DMS 273 (cell line): ENCODE results near the gene GSAP.
"Not testable (repeated sequence)": the region's sequence is repeated elsewhere in the genome, so short reads cannot be mapped to it uniquely, and the experiment has no call there.

ENCODE experiments used
- DNase-seq: peaks from one replicate; lab custom pipeline; 2025; ENCODE audit not compliant: unreplicated experiment; lab: John Stamatoyannopoulos, UW

GSAP gene

GRCh38 chr7:77415823-77416620, at the start of gene GSAP:
Gene GSAP, minus strand, starts transcription at chr7:77416349. Its CDS starts 28 bp downstream, at chr7:77416321.
- peak; percentile 75 for DNase-seq

GRCh38 chr7:77465256-77465655, 49.1 kb upstream of the GSAP start:
- DNase-seq = no peak

DNA sequence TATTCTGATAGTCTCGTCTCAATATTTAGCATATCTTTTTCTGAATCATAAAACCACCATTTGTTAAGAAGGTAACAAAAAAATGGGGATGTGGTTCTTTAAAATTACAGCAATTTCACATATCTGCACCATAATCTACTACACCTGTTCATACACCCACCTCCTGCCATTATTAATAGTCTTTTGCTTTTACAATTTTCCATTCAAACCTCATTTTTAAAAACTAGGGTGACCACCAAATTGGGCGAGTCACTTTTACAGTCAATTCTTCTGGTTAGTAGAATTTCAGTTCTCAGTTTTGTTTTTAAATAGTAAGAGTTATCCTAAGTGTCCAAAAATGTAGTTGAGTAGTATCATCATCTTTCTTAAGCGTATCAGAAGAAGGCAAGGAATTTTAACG, 48.4 kb upstream of the GSAP start:
- no peak for DNase-seq

- DNase-seq = not testable (repeated sequence)
These were observed 47.5 kb upstream of the GSAP start for GRCh38 chr7:77463632-77464031.

DNA sequence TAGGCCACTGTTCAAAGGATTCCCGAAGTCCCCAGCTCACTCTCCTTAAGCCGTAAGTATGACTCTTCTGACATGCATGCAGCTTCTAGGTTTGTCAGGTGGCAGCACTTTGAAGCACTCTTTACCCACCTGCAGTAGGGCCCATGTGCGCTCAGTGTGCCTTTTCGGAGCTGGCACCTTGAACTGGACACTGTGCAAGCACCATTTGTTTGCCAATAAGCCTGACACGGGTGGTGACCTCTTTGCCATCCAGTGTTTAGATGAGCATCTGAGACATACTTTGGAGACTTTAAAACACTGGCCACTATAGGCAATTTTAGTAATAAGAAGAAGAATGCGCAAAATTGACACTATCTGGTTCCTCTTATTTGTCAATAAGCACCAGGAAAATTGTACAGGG, 45.7 kb upstream of the GSAP start:
- no peak for DNase-seq

DNA sequence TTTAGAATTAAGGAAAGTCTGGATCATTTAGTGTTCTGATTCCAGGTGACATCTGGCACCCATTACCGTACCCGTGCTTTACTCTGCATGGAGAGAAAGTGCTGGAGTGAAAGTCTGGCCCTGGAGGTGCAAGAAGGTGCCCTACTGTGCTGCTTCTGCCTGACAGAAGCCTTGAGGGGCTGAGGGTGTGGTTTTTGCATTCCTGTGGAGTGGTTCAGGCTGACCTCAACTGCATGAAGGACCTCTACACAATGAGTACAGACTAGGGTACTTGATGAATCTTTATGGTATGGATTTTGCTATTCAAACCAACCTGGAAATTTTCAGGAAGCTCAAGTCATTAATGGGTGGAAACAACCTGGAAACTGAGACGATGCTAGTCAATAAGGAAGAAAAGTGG, 45.1 kb upstream of the GSAP start:
- no peak for DNase-seq

GRCh38 chr7:77460057-77460486, 43.9 kb upstream of the GSAP start:
- peak; percentile 20 for DNase-seq

GRCh38 chr7:77459311-77459726, 43.2 kb upstream of the GSAP start:
- no peak for DNase-seq

GRCh38 chr7:77458786-77459185, 42.6 kb upstream of the GSAP start:
- DNase-seq = no peak

GRCh38 chr7:77457779-77458178, 41.6 kb upstream of the GSAP start:
- DNase-seq = peak; percentile 19

- no peak for DNase-seq
These were observed 40.5 kb upstream of the GSAP start for GRCh38 chr7:77456696-77457095.

GRCh38 chr7:77455321-77455720, 39.2 kb upstream of the GSAP start:
- DNase-seq = no peak

DNA sequence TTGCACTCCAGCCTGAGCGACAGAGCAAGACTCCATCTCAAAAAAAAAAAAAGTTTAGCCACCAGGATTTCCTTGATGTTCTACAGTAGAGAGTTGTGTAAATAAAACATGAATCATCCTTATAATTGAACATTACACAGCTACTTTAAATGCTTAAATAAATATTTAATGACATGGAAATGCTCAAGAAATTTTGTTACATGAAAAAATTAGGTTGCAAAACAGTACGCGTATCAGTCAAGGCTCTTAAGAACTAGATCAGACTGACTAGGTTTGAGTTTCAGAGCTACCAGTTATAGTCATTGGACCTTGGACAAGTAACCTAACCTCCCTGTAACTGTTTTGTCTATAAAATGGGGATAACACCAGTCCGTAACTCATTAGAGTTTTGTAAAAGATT, 38.7 kb upstream of the GSAP start:
- DNase-seq = no peak

DNA sequence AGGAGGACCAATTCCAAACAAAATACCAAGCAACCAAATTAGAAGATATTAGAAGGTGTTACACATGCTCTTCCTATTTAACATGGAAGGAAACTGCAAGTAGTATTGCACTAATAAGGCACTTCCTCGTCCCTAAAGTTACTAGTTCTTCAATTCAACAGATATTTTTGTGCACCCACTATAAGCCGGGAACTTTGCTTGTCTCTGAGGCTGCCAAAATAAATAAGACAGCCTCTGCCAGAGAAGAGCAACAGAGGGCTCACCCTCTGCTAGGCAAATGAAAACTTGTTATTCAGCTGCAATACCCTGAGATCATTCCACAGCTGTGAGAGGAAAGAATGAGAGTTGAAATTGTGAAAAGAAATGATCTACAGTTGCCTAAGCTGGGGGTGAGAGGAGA, 37.4 kb upstream of the GSAP start:
- DNase-seq = peak; percentile 12

GRCh38 chr7:77451950-77452349, 35.8 kb upstream of the GSAP start:
- not testable (repeated sequence) for DNase-seq

GRCh38 chr7:77450613-77451012, 34.5 kb upstream of the GSAP start:
- DNase-seq = no peak

DNA sequence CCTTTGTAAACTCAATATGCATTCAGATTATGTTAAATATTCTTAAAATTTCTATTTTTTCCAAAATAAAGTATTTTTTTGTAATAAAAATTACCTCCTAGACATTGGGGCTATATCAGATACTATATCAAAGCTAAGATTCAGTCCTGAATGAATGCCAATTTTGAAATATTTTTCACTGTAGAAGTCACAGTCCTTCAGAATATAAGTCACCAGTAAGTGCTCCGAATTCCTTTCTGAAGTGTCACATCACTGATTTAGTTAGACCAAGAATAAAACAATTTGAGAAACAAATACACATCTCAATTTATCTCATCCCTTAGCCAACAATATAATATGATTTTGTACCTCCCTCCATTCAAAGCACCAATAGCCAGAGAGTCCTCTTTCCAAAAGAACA, 33.9 kb upstream of the GSAP start:
- DNase-seq = no peak

DNA sequence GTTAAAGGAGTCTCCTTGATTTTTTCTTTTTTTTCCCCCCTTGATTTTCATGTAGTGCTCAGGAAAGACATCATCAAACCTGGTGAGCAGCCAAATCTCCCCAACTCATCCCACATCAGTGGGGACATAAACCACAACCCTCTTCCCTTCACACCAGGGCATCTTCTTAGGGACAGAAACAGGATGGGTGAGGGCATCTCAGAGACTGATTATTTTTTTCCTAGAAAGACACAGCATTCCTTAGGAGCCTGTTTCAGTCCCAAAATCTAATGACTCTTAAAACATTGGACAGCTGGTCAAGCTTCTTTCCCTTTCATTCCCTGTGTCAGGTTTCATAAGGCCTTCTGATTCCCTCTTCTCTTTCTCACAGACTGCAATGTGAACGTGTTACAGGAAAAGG, 31.5 kb upstream of the GSAP start:
- DNase-seq = no peak

- DNase-seq = no peak
These were observed 28.0 kb upstream of the GSAP start for GRCh38 chr7:77444123-77444522.

GRCh38 chr7:77443042-77443441, 26.9 kb upstream of the GSAP start:
- no peak for DNase-seq

DNA sequence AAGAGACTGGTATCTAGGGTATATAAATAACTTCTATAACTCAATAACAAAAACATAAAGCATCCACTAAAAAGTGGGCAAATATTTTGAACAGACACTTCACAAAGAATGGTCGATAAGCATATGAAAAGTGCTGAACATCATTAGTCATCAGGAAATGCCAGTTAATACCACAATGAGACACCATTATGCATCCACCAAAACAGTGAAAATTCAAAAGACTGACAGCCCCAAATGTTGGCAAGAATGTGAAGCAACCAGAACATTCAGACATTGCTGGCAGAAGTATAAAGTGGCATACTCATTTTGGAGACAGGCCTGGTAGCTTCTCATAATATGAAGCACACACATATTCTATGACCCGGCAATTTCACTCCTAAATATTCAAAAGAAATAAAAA, 26.5 kb upstream of the GSAP start:
- no peak for DNase-seq

DNA sequence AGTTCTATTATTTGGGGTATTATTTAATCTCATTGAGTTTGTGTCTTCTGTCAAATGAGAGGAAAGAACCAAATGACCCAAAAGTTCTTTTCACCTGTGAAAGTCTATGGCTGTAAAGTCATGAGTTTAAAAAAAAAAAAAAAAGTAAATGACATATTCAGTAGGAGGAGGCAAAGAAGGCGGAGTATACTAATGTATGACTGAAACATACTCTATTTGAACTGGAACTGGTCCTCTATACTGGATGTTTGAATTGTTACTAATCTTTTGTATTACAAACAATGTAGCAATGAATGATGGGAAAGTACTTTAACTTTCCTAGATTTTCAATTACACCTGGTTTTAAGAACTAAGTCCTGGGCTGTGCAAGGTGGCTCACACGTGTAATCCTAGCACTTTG, 24.9 kb upstream of the GSAP start:
- DNase-seq = no peak

- DNase-seq = peak; percentile 38
These were observed 23.4 kb upstream of the GSAP start for GRCh38 chr7:77439572-77439971.
